Measurements from ENCODE around the gene IFI35. TPM values are rescaled to one million over a fixed set of nuclear protein-coding genes. Genes with fewer than 3 reads are reported as not detected.

IFI35 gene
- total RNA-seq, 4 donors from 2014 or later = 1.3 to 11.0 (median 4.0) TPM

GRCh38 chr17:43019418-43019817 lies 12.8 kb downstream of the IFI35 start:
- no peaks in the 10 kb centered on the region for H3K27me3 ChIP-seq
- TF ChIP-seq CTCF (IDR thresholded peaks at IDR 0.05 in 4 of 5, conservative IDR thresholded peaks at IDR 0.05 in 1 of 5) (no peak), POLR2A (IDR thresholded peaks at IDR 0.05) (no peak)
- DNase-seq (no peak), ATAC-seq (no peak)
- peak overlapping the region; percentile 79 to 83 (median 80) for H3K27ac ChIP-seq
- peaks cover 0 to 9% of the 10 kb centered on the region in 2 donors for H3K36me3 ChIP-seq
- intact Hi-C loops (cut with DNase I; ENCODE audit: low total_unique reads) (no loop called here), in situ Hi-C loops (cut with MboI; ENCODE audit: low sequenced_read_pairs in 4 of 4) (loop anchor here in 1 of 4 donors (25.0 kb wide), 1 partner anchor 293 kb away; no protein-coding TSS in a partner anchor)
- H3K4me1 ChIP-seq = peaks cover 23 to 27% of the 10 kb centered on the region in 2 donors
- H3K4me3 ChIP-seq = peak overlapping the region in 1 of 4 donors; percentile 93
- H3K9me3 ChIP-seq = no peaks in the 10 kb centered on the region

GRCh38 chr17:43020030-43020621 lies 13.5 kb downstream of the IFI35 start:
- intact Hi-C loops (cut with DNase I; ENCODE audit: low total_unique reads) (loop anchor here (2.0 kb wide), 1 partner anchor 105 kb away; the partner anchor contains the start of gene BRCA1), in situ Hi-C loops (cut with MboI; ENCODE audit: low sequenced_read_pairs in 4 of 4) (loop anchor here in 1 of 4 donors (25.0 kb wide), 1 partner anchor 292 kb away; no protein-coding TSS in a partner anchor)
- H3K4me3 ChIP-seq = peak overlapping the region in 3 of 4 donors; percentile 90 to 93 (median 92)
- ATAC-seq (no peak), DNase-seq (no peak)
- H3K4me1 ChIP-seq = peaks cover 25 to 27% of the 10 kb centered on the region in 2 donors
- no peaks in the 10 kb centered on the region for H3K27me3 ChIP-seq
- H3K36me3 ChIP-seq = peaks cover 0 to 9% of the 10 kb centered on the region in 2 donors
- no peaks in the 10 kb centered on the region for H3K9me3 ChIP-seq
- TF ChIP-seq POLR2A (IDR thresholded peaks at IDR 0.05) (no peak), CTCF (IDR thresholded peaks at IDR 0.05 in 4 of 5, conservative IDR thresholded peaks at IDR 0.05 in 1 of 5) (no peak)
- peak overlapping the region; percentile 79 to 83 (median 80) for H3K27ac ChIP-seq

- in situ Hi-C loops (cut with MboI; ENCODE audit: low sequenced_read_pairs in 4 of 4) = loop anchor here in 1 of 4 donors (25.0 kb wide), 1 partner anchor 291 kb away; no protein-coding TSS in a partner anchor
- Histone ChIP-seq H3K4me3 (peak overlapping the region; percentile 84 to 93 (median 91)), H3K4me1 (peaks cover 23 to 25% of the 10 kb centered on the region in 2 donors), H3K9me3 (no peaks in the 10 kb centered on the region), H3K27ac (peak overlapping the region; percentile 79 to 83 (median 80)), H3K36me3 (peaks cover 0 to 5% of the 10 kb centered on the region in 2 donors), H3K27me3 (no peaks in the 10 kb centered on the region)
- intact Hi-C loops (cut with DNase I; ENCODE audit: low total_unique reads) = loop anchor here (2.0 kb wide), 1 partner anchor 104 kb away; the partner anchor contains the start of gene BRCA1
- peak; percentile 56 to 67 for DNase-seq
- peak; percentile 39 to 45 for ATAC-seq
- no peak for TF ChIP-seq CTCF (IDR thresholded peaks at IDR 0.05 in 4 of 5, conservative IDR thresholded peaks at IDR 0.05 in 1 of 5)
- TF ChIP-seq POLR2A (IDR thresholded peaks at IDR 0.05) = peak in 1 of 2 donors; percentile 43
Measured at GRCh38 chr17:43020789-43021740, 14.5 kb downstream of the IFI35 start.

- Histone ChIP-seq H3K27ac (peak within 1 kb of the TSS; percentile 79 to 83 (median 80)), H3K36me3 (no peaks in the 10 kb centered on the region), H3K4me1 (peaks cover 15 to 22% of the 10 kb centered on the region in 2 donors), H3K27me3 (no peaks in the 10 kb centered on the region), H3K4me3 (peak within 1 kb of the TSS; percentile 84 to 93 (median 91)), H3K9me3 (no peaks in the 10 kb centered on the region)
- intact Hi-C loops (cut with DNase I; ENCODE audit: low total_unique reads) = loop anchor here (2.0 kb wide), 1 partner anchor 103 kb away; the partner anchor contains the start of gene BRCA1
- no peak for TF ChIP-seq CTCF (IDR thresholded peaks at IDR 0.05 in 4 of 5, conservative IDR thresholded peaks at IDR 0.05 in 1 of 5)
- peak; percentile 60 to 72 for TF ChIP-seq POLR2A (IDR thresholded peaks at IDR 0.05)
- ATAC-seq (peak; percentile 76 to 78), DNase-seq (peak; percentile 54 to 66)
- in situ Hi-C loops (cut with MboI; ENCODE audit: low sequenced_read_pairs in 4 of 4) = loop anchor here in 1 of 4 donors (25.0 kb wide), 1 partner anchor 290 kb away; no protein-coding TSS in a partner anchor
Measured at GRCh38 chr17:43021741-43022512, 15.3 kb downstream of the IFI35 start, which contains the start of gene VAT1. Gene VAT1 (minus strand): TSS chr17:43022385. CDS start chr17:43022322, 63 bp downstream.
